Adipocyte (in vitro differentiated cells): ENCODE results near the gene AURKB.

ENCODE experiments used
- DNase-seq: peaks from one replicate; pipeline ENCODE4 v3.0.0-alpha.2; 2015; ENCODE audit warnings: low read depth
- H3K27me3 ChIP-seq: replicated peaks from 2 replicates; pipeline ENCODE4 v1.7.0; 2013; ENCODE audit warnings: mild to moderate bottlenecking, low read length, moderate library complexity; ENCODE audit not compliant: control insufficient read depth, insufficient read depth
- H3K36me3 ChIP-seq: 2 replicates; pipeline ENCODE4 v1.7.0; 2013; ENCODE audit warnings: low read length, mild to moderate bottlenecking, moderate library complexity; ENCODE audit not compliant: control insufficient read depth, insufficient read depth, severe bottlenecking
- H3K4me1 ChIP-seq: 2 replicates; pipeline ENCODE4 v1.7.0; 2013; ENCODE audit warnings: mild to moderate bottlenecking, low read length, moderate library complexity; ENCODE audit not compliant: control insufficient read depth, insufficient read depth
- H3K4me3 ChIP-seq: 2 replicates; pipeline ENCODE4 v1.7.0; 2013; ENCODE audit warnings: mild to moderate bottlenecking, low read length, moderate library complexity
- H3K9ac ChIP-seq: 2 replicates; pipeline ENCODE4 v1.7.0; 2013; ENCODE audit warnings: mild to moderate bottlenecking, low read length, moderate library complexity
- H3K9me3 ChIP-seq: 2 replicates; pipeline ENCODE4 v1.7.0; 2013; ENCODE audit warnings: mild to moderate bottlenecking, low read length, moderate library complexity; ENCODE audit not compliant: control insufficient read depth

AURKB gene

DNA sequence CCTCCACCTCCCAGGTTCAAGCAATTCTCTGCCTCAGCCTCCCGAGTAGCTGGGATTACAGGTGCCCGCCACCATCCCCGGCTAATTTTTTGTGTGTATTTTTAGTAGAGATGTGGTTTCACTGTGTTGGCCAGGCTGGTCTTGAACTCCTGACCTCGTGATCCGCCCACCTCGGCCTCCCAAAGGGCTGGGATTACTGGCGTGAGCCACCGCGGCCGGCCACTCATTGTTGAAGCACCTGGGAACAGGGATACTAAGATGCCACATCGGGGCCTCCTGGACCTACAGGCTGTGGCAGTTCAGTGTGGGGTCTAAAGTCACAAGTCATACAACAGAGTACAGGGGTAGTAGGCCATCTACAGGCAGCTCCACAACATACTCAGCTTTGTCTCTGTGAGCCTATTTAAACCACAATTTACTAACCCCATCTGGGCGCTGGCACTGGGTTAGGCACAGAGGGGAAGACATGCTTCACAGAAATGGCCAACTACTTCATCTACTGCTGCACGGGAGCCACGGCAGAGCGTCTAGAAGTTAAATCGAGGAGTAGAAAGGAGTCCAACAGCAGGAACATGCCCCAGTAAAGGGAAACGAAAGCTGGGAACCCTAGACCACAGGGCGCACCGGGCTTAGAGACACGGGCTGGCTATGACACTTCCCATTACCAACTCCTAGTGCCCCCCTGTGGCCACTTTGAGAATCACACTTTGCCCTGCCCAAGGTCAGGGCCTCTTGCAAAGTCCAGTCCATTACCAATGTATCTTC lies 51.9 kb downstream of the AURKB start:
- H3K4me1 ChIP-seq, result peaks cover 32% of the 10 kb centered on the region
- DNase-seq, result peak; percentile 96
- peak overlapping the region; percentile 59 for H3K4me3 ChIP-seq

DNA sequence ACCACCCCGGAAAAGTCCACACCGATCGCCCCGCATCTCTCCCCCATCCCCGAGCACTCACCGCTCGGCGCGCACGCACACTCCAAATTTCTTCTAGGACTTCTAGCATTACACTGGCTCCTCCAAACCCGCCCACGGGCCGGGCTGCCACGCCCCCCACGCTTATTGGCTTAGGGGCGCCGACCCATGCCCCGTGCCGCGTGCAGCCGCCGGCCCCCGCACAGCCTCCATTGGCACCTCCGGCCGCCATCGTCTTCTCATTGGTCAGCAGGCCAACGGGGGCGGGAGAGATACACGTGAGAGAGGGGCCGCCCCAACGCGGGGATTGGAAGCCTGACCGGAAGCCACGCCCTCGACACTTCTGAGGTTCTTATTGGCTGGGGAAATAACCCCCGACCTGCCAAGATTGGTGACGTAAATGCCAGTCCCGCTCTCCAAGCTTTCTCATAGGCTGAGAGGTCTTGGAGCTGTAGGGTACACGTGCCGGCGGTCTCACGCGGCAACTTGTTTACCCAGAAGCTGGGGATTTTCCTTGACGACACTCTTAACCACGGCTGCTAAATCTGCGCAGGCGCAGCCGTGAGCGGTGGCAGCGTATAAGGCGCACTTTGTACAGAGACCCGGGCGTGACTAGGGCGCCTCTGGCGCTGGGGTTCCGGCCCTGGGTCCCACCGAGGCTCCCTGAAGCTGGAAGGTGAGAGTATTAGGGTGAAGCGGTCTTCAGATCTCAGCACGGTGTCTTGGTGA lies 54.0 kb downstream of the AURKB start:
- peak overlapping the region; percentile 93 for H3K4me3 ChIP-seq
- H3K9ac ChIP-seq, result peak overlapping the region; percentile 99
- DNase-seq, result peak; percentile 100
- no peaks in the 10 kb centered on the region for H3K27me3 ChIP-seq
- no peaks in the 10 kb centered on the region for H3K9me3 ChIP-seq
- peaks cover 17% of the 10 kb centered on the region for H3K36me3 ChIP-seq
- H3K4me1 ChIP-seq, result peaks cover 31% of the 10 kb centered on the region

More for the DNA sequence above, 51.9 kb downstream of the AURKB start:
- peaks cover 19% of the 10 kb centered on the region for H3K36me3 ChIP-seq
- peak overlapping the region; percentile 70 for H3K9ac ChIP-seq
- no peaks in the 10 kb centered on the region for H3K27me3 ChIP-seq
- no peaks in the 10 kb centered on the region for H3K9me3 ChIP-seq

GRCh38 chr17:8155996-8156245 lies 54.5 kb downstream of the AURKB start:
- Histone ChIP-seq H3K9ac (peak overlapping the region; percentile 99), H3K36me3 (peaks cover 12% of the 10 kb centered on the region), H3K4me3 (peak overlapping the region; percentile 93), H3K9me3 (no peaks in the 10 kb centered on the region), H3K4me1 (peaks cover 28% of the 10 kb centered on the region), H3K27me3 (no peaks in the 10 kb centered on the region)
- no peak for DNase-seq

GRCh38 chr17:8155231-8155995 lies 55.0 kb downstream of the AURKB start:
- H3K4me3 ChIP-seq, result peak overlapping the region; percentile 93
- DNase-seq, result peak; percentile 59
- no peaks in the 10 kb centered on the region for H3K27me3 ChIP-seq
- H3K9ac ChIP-seq, result peak overlapping the region; percentile 99
- peaks cover 15% of the 10 kb centered on the region for H3K36me3 ChIP-seq
- peaks cover 31% of the 10 kb centered on the region for H3K4me1 ChIP-seq
- H3K9me3 ChIP-seq, result no peaks in the 10 kb centered on the region
